Activated CD8-positive, alpha-beta memory T cell treated with anti-CD3 and anti-CD28 coated beads, Interleukin-2, amount 10 ng/mL, durations not matched to agents 7 days and 5 days (primary cell): ENCODE measurements around the gene C17orf67. TPM values are rescaled to one million over a fixed set of nuclear protein-coding genes. Genes with fewer than 3 reads are reported as not detected.

Experiments
- ATAC-seq: fragments of 150-1000 bp; cut with Tn5 transposase; one replicate; pipeline ENCODE4 v1.10.0; 2021; ENCODE audit warnings: moderate library complexity
- CTCF ChIA-PET: fragments of 350-600 bp; sonication (Branson Sonifier 250); formaldehyde crosslinking; loops from one replicate; lab custom pipeline; 2021; ENCODE audit warnings: antibody characterized with exemption; lab: Charles Lee
- DNase-seq: peaks from one replicate; pipeline ENCODE4 v3.0.0-alpha.2; 2020
- H3K27ac Mint-ChIP-seq: one replicate; pipeline ENCODE4 v1.8.0; 2021; ENCODE audit warnings: mild to moderate bottlenecking, mixed read lengths
- H3K27me3 Mint-ChIP-seq: one replicate; pipeline ENCODE4 v1.8.0; 2021; ENCODE audit warnings: mixed read lengths
- H3K36me3 Mint-ChIP-seq: one replicate; pipeline ENCODE4 v1.8.0; 2021; ENCODE audit warnings: mild to moderate bottlenecking, mixed read lengths
- H3K4me1 Mint-ChIP-seq: one replicate; pipeline ENCODE4 v1.8.0; 2021; ENCODE audit warnings: mixed read lengths
- H3K4me3 Mint-ChIP-seq: one replicate; pipeline ENCODE4 v1.8.0; 2021; ENCODE audit warnings: mild to moderate bottlenecking, moderate library complexity, mixed read lengths
- H3K9me3 Mint-ChIP-seq: one replicate; pipeline ENCODE4 v1.8.0; 2022; ENCODE audit warnings: low read depth, mixed read lengths
- total RNA-seq, 2 experiments: library from RNA; stranded (reverse); gene quantifications; one replicate each; pipeline ENCODE4 v1.2.3, GENCODE V29; 2021

Gene C17orf67
- total RNA-seq, 2 experiments from 2014 or later, result 4.2 to 5.7 TPM

GRCh38 chr17:56793957-56794356, 39.8 kb downstream of the C17orf67 start:
- CTCF ChIA-PET, result interaction anchor here (1.3 to 1.4 kb wide), 2 partner anchors 14 to 26 kb away, joined by 3 to 4 read pairs; no protein-coding TSS in a partner anchor
- DNase-seq (no peak), ATAC-seq (no peak)
- Mint-ChIP-seq H3K36me3 (peaks cover 13% of the 10 kb centered on the region), H3K4me1 (peaks cover 2% of the 10 kb centered on the region), H3K9me3 (peaks cover 7% of the 10 kb centered on the region), H3K27ac (no peak overlapping the region), H3K4me3 (no peak overlapping the region), H3K27me3 (no peaks in the 10 kb centered on the region)

GRCh38 chr17:56793531-56793930, 40.2 kb downstream of the C17orf67 start:
- no peak for ATAC-seq
- Mint-ChIP-seq H3K36me3 (peaks cover 13% of the 10 kb centered on the region), H3K4me1 (peaks cover 2% of the 10 kb centered on the region), H3K9me3 (peaks cover 7% of the 10 kb centered on the region), H3K4me3 (no peak overlapping the region), H3K27me3 (no peaks in the 10 kb centered on the region), H3K27ac (no peak overlapping the region)
- no peak for DNase-seq
- CTCF ChIA-PET, result interaction anchor here (1.3 to 1.4 kb wide), 2 partner anchors 13 to 26 kb away, joined by 3 to 4 read pairs; no protein-coding TSS in a partner anchor

GRCh38 chr17:56792267-56792666, 41.5 kb downstream of the C17orf67 start:
- Mint-ChIP-seq H3K9me3 (peaks cover 7% of the 10 kb centered on the region), H3K36me3 (peaks cover 14% of the 10 kb centered on the region), H3K4me3 (no peak overlapping the region), H3K27me3 (no peaks in the 10 kb centered on the region), H3K27ac (peak overlapping the region; percentile 35), H3K4me1 (peaks cover 6% of the 10 kb centered on the region)
- ATAC-seq (no peak), DNase-seq (no peak)
- CTCF ChIA-PET, result interaction anchor here (1.1 to 1.4 kb wide), 2 partner anchors 12 to 27 kb away, joined by 3 to 6 read pairs; no protein-coding TSS in a partner anchor

- ATAC-seq (peak; percentile 98), DNase-seq (peak; percentile 81)
- CTCF ChIA-PET, result interaction anchor here (1.0 to 2.5 kb wide), 5 partner anchors 32 to 192 kb away, joined by 3 to 7 read pairs (median 4); no protein-coding TSS in a partner anchor
- peaks cover 5% of the 10 kb centered on the region for H3K27me3 Mint-ChIP-seq
- peaks cover 11% of the 10 kb centered on the region for H3K36me3 Mint-ChIP-seq
- H3K9me3 Mint-ChIP-seq, result no peaks in the 10 kb centered on the region
- no peak overlapping the region for H3K4me3 Mint-ChIP-seq
- peak overlapping the region; percentile 77 for H3K27ac Mint-ChIP-seq
- peaks cover 26% of the 10 kb centered on the region for H3K4me1 Mint-ChIP-seq
These were observed 46.7 kb downstream of the C17orf67 start for GRCh38 chr17:56786989-56787482.

GRCh38 chr17:56785997-56786680, 47.6 kb downstream of the C17orf67 start:
- no peak overlapping the region for H3K4me3 Mint-ChIP-seq
- peak overlapping the region; percentile 77 for H3K27ac Mint-ChIP-seq
- H3K9me3 Mint-ChIP-seq, result no peaks in the 10 kb centered on the region
- DNase-seq (no peak), ATAC-seq (no peak)
- CTCF ChIA-PET, result interaction anchor here (1.0 to 2.5 kb wide), 4 partner anchors 33 to 191 kb away, joined by 3 to 7 read pairs (median 5); no protein-coding TSS in a partner anchor
- peaks cover 26% of the 10 kb centered on the region for H3K4me1 Mint-ChIP-seq
- peaks cover 8% of the 10 kb centered on the region for H3K27me3 Mint-ChIP-seq
- H3K36me3 Mint-ChIP-seq, result peaks cover 10% of the 10 kb centered on the region

- ATAC-seq (no peak), DNase-seq (no peak)
- H3K9me3 Mint-ChIP-seq, result no peaks in the 10 kb centered on the region
- peaks cover 30% of the 10 kb centered on the region for H3K4me1 Mint-ChIP-seq
- no peak overlapping the region for H3K27ac Mint-ChIP-seq
- peaks cover 10% of the 10 kb centered on the region for H3K27me3 Mint-ChIP-seq
- CTCF ChIA-PET, result interaction anchor here (1.4 to 2.5 kb wide), 2 partner anchors 33 to 70 kb away, joined by 7 read pairs; no protein-coding TSS in a partner anchor
- no peak overlapping the region for H3K4me3 Mint-ChIP-seq
- H3K36me3 Mint-ChIP-seq, result peaks cover 7% of the 10 kb centered on the region
These were observed 48.3 kb downstream of the C17orf67 start for GRCh38 chr17:56785405-56785804.

GRCh38 chr17:56782338-56782737, 51.4 kb downstream of the C17orf67 start:
- CTCF ChIA-PET, result interaction anchor here (1.1 to 3.8 kb wide), 4 partner anchors 10 to 189 kb away, joined by 3 to 41 read pairs (median 22); partner anchors contain the start of gene NOG

GRCh38 chr17:56781906-56782305, 51.8 kb downstream of the C17orf67 start:
- CTCF ChIA-PET, result interaction anchor here (1.5 to 3.8 kb wide), 3 partner anchors 10 to 188 kb away, joined by 4 to 41 read pairs (median 39); partner anchors contain the start of gene NOG
- DNase-seq, result no peak
- H3K36me3 Mint-ChIP-seq, result peaks cover 5% of the 10 kb centered on the region
- H3K4me3 Mint-ChIP-seq, result no peak overlapping the region
- no peak overlapping the region for H3K27ac Mint-ChIP-seq
- no peak for ATAC-seq
- H3K4me1 Mint-ChIP-seq, result peaks cover 36% of the 10 kb centered on the region
- H3K9me3 Mint-ChIP-seq, result no peaks in the 10 kb centered on the region
- H3K27me3 Mint-ChIP-seq, result peaks cover 30% of the 10 kb centered on the region

More at GRCh38 chr17:56782338-56782737, 51.4 kb downstream of the C17orf67 start:
- H3K27me3 Mint-ChIP-seq, result peaks cover 26% of the 10 kb centered on the region
- peaks cover 40% of the 10 kb centered on the region for H3K4me1 Mint-ChIP-seq
- no peaks in the 10 kb centered on the region for H3K9me3 Mint-ChIP-seq
- ATAC-seq, result no peak
- peaks cover 7% of the 10 kb centered on the region for H3K36me3 Mint-ChIP-seq
- DNase-seq, result no peak
- no peak overlapping the region for H3K4me3 Mint-ChIP-seq
- H3K27ac Mint-ChIP-seq, result no peak overlapping the region

- peak; percentile 97 for ATAC-seq
- H3K4me3 Mint-ChIP-seq, result peak overlapping the region; percentile 77
- peak; percentile 89 for DNase-seq
- CTCF ChIA-PET, result interaction anchor here (0.6 to 3.8 kb wide), 36 partner anchors 9 to 361 kb away, joined by 3 to 41 read pairs (median 4); partner anchors contain the start of genes COIL and NOG
- H3K27ac Mint-ChIP-seq, result peak overlapping the region; percentile 76
- H3K36me3 Mint-ChIP-seq, result no peaks in the 10 kb centered on the region
- H3K27me3 Mint-ChIP-seq, result peaks cover 31% of the 10 kb centered on the region
- peaks cover 19% of the 10 kb centered on the region for H3K4me1 Mint-ChIP-seq
- no peaks in the 10 kb centered on the region for H3K9me3 Mint-ChIP-seq
These were observed 53.6 kb downstream of the C17orf67 start for GRCh38 chr17:56779898-56780777.

GRCh38 chr17:56779322-56779721, 54.4 kb downstream of the C17orf67 start:
- Mint-ChIP-seq H3K36me3 (no peaks in the 10 kb centered on the region), H3K4me3 (peak overlapping the region; percentile 77), H3K4me1 (peaks cover 17% of the 10 kb centered on the region), H3K27ac (no peak overlapping the region), H3K27me3 (peaks cover 31% of the 10 kb centered on the region), H3K9me3 (no peaks in the 10 kb centered on the region)
- CTCF ChIA-PET, result interaction anchor here (0.6 to 3.8 kb wide), 23 partner anchors 8 to 360 kb away, joined by 3 to 41 read pairs (median 4); partner anchors contain the start of genes COIL and NOG
- no peak for DNase-seq
- ATAC-seq, result no peak

- H3K9me3 Mint-ChIP-seq, result no peaks in the 10 kb centered on the region
- ATAC-seq (no peak), DNase-seq (no peak)
- no peak overlapping the region for H3K27ac Mint-ChIP-seq
- H3K27me3 Mint-ChIP-seq, result peaks cover 31% of the 10 kb centered on the region
- H3K36me3 Mint-ChIP-seq, result no peaks in the 10 kb centered on the region
- CTCF ChIA-PET, result interaction anchor here (1.1 to 3.8 kb wide), 9 partner anchors 8 to 279 kb away, joined by 3 to 41 read pairs (median 6); no protein-coding TSS in a partner anchor
- H3K4me3 Mint-ChIP-seq, result no peak overlapping the region
- peaks cover 17% of the 10 kb centered on the region for H3K4me1 Mint-ChIP-seq
These were observed 54.8 kb downstream of the C17orf67 start for GRCh38 chr17:56778898-56779297.

GRCh38 chr17:56777859-56778258, 55.9 kb downstream of the C17orf67 start:
- Mint-ChIP-seq H3K4me3 (no peak overlapping the region), H3K27ac (no peak overlapping the region), H3K27me3 (peaks cover 33% of the 10 kb centered on the region), H3K9me3 (no peaks in the 10 kb centered on the region), H3K36me3 (no peaks in the 10 kb centered on the region), H3K4me1 (peaks cover 17% of the 10 kb centered on the region)
- ATAC-seq (no peak), DNase-seq (no peak)
- CTCF ChIA-PET, result no interaction called here
